ENCODE results near the gene GRPEL1. TPM values are rescaled to one million over a fixed set of nuclear protein-coding genes. Genes with fewer than 3 reads are reported as not detected.
A peak's percentile ranks its signal among the peaks of the same experiment; 100 is the strongest.

GRPEL1 gene
- total and polyA plus RNA-seq, 10 of the 15 experiments (the other 5 are each of a cell fraction or from before 2014, with no cell fraction given): 30.8 to 119 (median 67.6) TPM

- TF ChIP-seq RELB (IDR thresholded peaks at IDR 0.05; ENCODE audit: low read depth) (no peak), RAD51 (IDR thresholded peaks at IDR 0.05) (no peak), NKRF (conservative IDR thresholded peaks at IDR 0.05) (no peak), RCOR1 (conservative IDR thresholded peaks at IDR 0.05; ENCODE audit: low read depth, low read length) (no peak), GABPA (IDR thresholded peaks at IDR 0.05; ENCODE audit: low read depth) (no peak), NFYA (IDR thresholded peaks at IDR 0.05; ENCODE audit: borderline replicate concordance, low read depth, low read length) (no peak), BCL11A (IDR thresholded peaks at IDR 0.05; ENCODE audit: low read depth, low read length) (no peak), SMC3 (IDR thresholded peaks at IDR 0.05; ENCODE audit: borderline replicate concordance, low read length) (peak; percentile 96), ETV6 (conservative IDR thresholded peaks at IDR 0.05 in 1 of 2, IDR thresholded peaks at IDR 0.05 in 1 of 2; ENCODE audit: borderline replicate concordance in 1 of 2, low read depth in 1 of 2) (no peak), MTA2 (IDR thresholded peaks at IDR 0.05; ENCODE audit: low read depth) (no peak), SIN3A (IDR thresholded peaks at IDR 0.05; ENCODE audit: low read depth, low read length) (0 out of 2 replicates have a peak, but pooled peaks have one; percentile 36), MEF2B (IDR thresholded peaks at IDR 0.05; ENCODE audit: partially characterized antibody, poor library complexity, severe bottlenecking) (peak; percentile 25), IRF4 (IDR thresholded peaks at IDR 0.05; ENCODE audit: low read depth, low read length) (peak; percentile 41; the same call in 1 of the 2 replicates), HDAC2 (IDR thresholded peaks at IDR 0.05) (no peak)
- TF ChIP-seq, protein P1, sequence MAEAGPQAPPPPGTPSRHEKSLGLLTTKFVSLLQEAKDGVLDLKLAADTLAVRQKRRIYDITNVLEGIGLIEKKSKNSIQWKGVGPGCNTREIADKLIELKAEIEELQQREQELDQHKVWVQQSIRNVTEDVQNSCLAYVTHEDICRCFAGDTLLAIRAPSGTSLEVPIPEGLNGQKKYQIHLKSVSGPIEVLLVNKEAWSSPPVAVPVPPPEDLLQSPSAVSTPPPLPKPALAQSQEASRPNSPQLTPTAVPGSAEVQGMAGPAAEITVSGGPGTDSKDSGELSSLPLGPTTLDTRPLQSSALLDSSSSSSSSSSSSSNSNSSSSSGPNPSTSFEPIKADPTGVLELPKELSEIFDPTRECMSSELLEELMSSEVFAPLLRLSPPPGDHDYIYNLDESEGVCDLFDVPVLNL (IDR thresholded peaks at IDR 0.05; ENCODE audit: low read depth, low read length): no peak
- TF ChIP-seq, protein P2, sequence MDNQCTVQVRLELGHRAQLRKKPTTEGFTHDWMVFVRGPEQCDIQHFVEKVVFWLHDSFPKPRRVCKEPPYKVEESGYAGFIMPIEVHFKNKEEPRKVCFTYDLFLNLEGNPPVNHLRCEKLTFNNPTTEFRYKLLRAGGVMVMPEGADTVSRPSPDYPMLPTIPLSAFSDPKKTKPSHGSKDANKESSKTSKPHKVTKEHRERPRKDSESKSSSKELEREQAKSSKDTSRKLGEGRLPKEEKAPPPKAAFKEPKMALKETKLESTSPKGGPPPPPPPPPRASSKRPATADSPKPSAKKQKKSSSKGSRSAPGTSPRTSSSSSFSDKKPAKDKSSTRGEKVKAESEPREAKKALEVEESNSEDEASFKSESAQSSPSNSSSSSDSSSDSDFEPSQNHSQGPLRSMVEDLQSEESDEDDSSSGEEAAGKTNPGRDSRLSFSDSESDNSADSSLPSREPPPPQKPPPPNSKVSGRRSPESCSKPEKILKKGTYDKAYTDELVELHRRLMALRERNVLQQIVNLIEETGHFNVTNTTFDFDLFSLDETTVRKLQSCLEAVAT (IDR thresholded peaks at IDR 0.05): no peak
- TF ChIP-seq, protein P3, sequence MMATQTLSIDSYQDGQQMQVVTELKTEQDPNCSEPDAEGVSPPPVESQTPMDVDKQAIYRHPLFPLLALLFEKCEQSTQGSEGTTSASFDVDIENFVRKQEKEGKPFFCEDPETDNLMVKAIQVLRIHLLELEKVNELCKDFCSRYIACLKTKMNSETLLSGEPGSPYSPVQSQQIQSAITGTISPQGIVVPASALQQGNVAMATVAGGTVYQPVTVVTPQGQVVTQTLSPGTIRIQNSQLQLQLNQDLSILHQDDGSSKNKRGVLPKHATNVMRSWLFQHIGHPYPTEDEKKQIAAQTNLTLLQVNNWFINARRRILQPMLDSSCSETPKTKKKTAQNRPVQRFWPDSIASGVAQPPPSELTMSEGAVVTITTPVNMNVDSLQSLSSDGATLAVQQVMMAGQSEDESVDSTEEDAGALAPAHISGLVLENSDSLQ (IDR thresholded peaks at IDR 0.05): no peak
- TF ChIP-seq, protein P4, sequence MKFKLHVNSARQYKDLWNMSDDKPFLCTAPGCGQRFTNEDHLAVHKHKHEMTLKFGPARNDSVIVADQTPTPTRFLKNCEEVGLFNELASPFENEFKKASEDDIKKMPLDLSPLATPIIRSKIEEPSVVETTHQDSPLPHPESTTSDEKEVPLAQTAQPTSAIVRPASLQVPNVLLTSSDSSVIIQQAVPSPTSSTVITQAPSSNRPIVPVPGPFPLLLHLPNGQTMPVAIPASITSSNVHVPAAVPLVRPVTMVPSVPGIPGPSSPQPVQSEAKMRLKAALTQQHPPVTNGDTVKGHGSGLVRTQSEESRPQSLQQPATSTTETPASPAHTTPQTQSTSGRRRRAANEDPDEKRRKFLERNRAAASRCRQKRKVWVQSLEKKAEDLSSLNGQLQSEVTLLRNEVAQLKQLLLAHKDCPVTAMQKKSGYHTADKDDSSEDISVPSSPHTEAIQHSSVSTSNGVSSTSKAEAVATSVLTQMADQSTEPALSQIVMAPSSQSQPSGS (IDR thresholded peaks at IDR 0.05; ENCODE audit: low read length): no peak
These were observed 3.1 kb upstream of the GRPEL1 start (continued) for GRCh38 chr4:7070729-7071511.
